Left lung (tissue), 10 donors: Measurements from ENCODE around the gene PPP2R2C. TPM values are rescaled to one million over a fixed set of nuclear protein-coding genes. Genes with fewer than 3 reads are reported as not detected.

Experiments
- ATAC-seq: fragments of 200-7000 bp; cut with Tn5 transposase; one replicate; pipeline ENCODE4 v1.9.1; 2020; ENCODE audit warnings: moderate library complexity
- DNase-seq, 4 donors: peaks; one replicate each; pipeline ENCODE4 v3.0.0-alpha.2; 2013 to 2020
- H3K27ac ChIP-seq, 2 donors: fragments of 200-600 bp; sonication (generic) in 1 of 2; one replicate each; pipeline versions ENCODE4 v1.5.0 to v1.8.0; 2020 to 2021
- H3K27me3 ChIP-seq, 2 donors: fragments of 200-600 bp; sonication (generic) in 1 of 2; one replicate each; pipeline versions ENCODE4 v1.5.0 to v1.8.0; 2020 to 2021
- H3K36me3 ChIP-seq, 2 donors: fragments of 200-600 bp; sonication (generic) in 1 of 2; one replicate each; pipeline versions ENCODE4 v1.5.0 to v1.8.0; 2020 to 2021
- H3K4me1 ChIP-seq, 2 donors: fragments of 200-600 bp; one replicate each; pipeline ENCODE4 v1.8.0; 2021
- H3K4me3 ChIP-seq, 2 donors: fragments of 200-600 bp; sonication (generic) in 1 of 2; one replicate each; pipeline versions ENCODE4 v1.5.0 to v1.8.0; 2020 to 2021; ENCODE audit warnings: mild to moderate bottlenecking in 1 of 2
- H3K9me3 ChIP-seq, 2 donors: fragments of 200-600 bp; sonication (generic) in 1 of 2; one replicate each; pipeline versions ENCODE4 v1.5.0 to v1.8.0; 2020 to 2021
- CTCF ChIP-seq, 2 donors: fragments of 200-600 bp; sonication (generic) in 1 of 2; IDR thresholded peaks; one replicate each; pipeline versions ENCODE4 v1.5.0 to v1.8.0; 2021; ENCODE audit warnings: antibody characterized with exemption in 2 of 2
- intact Hi-C, 2 donors: fragments of 100-400 bp; cut with DNase I; formaldehyde crosslinking; loops; one replicate each; pipeline versions ENCODE4 v1.11.2 to v1.14.2; 2022
- polyA plus RNA-seq, 6 donors: library from polyadenylated mRNA; unstranded; fragments of 120-200 nt; gene quantifications; one replicate each; pipeline ENCODE4 v1.2.1, GENCODE V29; 2013; ENCODE audit not compliant: insufficient read length in 6 of 6
- total RNA-seq, 2 donors: library from RNA; stranded (reverse); fragmentation: NEBNext Ultra II Directional; extraction: Animal tissue kit (Norgen Biotek cat#: 25700); gene quantifications; one replicate each; pipeline ENCODE4 v1.2.1, GENCODE V29; 2021
- donor health status: DM: no; HTN: yes; CAD: no.
- donor health status: DM: no; HTN: no; CAD: no.

PPP2R2C gene
- total and polyA plus RNA-seq, 8 donors: 0.29 to 0.50 (median 0.43) TPM; not detected in 1

GRCh38 chr4:6420972-6421371 lies 51.4 kb downstream of the PPP2R2C start:
- H3K4me3 ChIP-seq: no peak overlapping the region
- no peaks in the 10 kb centered on the region for H3K36me3 ChIP-seq
- ATAC-seq (no peak), DNase-seq (no peak)
- peaks cover 0 to 37% of the 10 kb centered on the region in 2 donors for H3K27me3 ChIP-seq
- no peaks in the 10 kb centered on the region for H3K4me1 ChIP-seq
- intact Hi-C loops: no loop called here
- TF ChIP-seq CTCF (IDR thresholded peaks at IDR 0.05): no peak
- no peaks in the 10 kb centered on the region for H3K9me3 ChIP-seq
- no peak overlapping the region for H3K27ac ChIP-seq

DNA sequence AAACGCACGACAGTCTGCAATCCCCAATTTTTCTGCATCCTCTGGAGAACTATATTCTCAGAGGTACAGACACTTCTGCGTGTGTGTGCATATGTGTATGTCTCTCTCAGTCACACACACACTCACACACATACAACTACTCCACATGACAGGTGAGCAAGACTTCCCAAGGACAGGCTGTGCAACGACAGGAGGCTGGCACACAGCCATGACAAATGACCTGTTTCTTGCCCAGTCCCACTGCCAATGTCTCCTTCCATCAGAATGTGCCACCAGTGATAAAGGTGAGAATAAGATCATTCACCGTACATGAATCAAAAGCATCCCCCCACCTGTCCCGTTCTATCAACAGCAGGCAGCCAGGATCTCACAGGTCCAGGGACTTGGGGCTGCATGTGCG lies 52.4 kb downstream of the PPP2R2C start:
- intact Hi-C loops: no loop called here
- DNase-seq: no peak
- H3K4me3 ChIP-seq: no peak overlapping the region
- H3K4me1 ChIP-seq: no peaks in the 10 kb centered on the region
- H3K27ac ChIP-seq: no peak overlapping the region
- peaks cover 0 to 44% of the 10 kb centered on the region in 2 donors for H3K27me3 ChIP-seq
- no peaks in the 10 kb centered on the region for H3K9me3 ChIP-seq
- no peak for ATAC-seq
- H3K36me3 ChIP-seq: no peaks in the 10 kb centered on the region
- TF ChIP-seq CTCF (IDR thresholded peaks at IDR 0.05): no peak

DNA sequence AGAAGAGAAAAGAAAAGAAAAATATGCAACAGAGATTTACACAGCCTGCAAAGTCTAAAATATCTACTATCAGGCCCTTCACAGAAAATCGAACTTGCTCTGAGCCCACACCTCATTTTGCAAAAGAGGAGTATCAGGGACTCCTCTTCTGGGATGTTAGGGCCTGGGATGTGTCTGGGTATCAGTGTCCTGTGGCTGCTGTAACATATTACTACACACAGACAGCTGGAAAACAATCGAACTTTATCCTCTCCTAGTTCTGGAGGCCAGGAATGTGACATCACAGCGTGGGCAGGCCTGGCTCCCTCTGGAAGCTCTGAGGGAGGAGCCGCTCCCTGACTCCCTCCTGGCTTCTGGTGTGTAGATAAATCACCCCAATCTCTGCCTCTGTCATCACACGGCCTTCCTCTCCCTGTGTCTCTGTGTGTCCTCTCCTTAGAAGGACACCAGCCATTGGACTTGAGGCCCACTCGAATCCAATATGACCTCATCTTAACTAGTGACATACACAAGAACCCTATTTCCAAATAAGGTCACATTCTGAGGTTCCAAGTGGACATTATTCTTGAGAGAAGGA lies 52.9 kb downstream of the PPP2R2C start:
- Histone ChIP-seq H3K36me3 (no peaks in the 10 kb centered on the region), H3K27ac (no peak overlapping the region), H3K4me1 (no peaks in the 10 kb centered on the region), H3K27me3 (peaks cover 0 to 44% of the 10 kb centered on the region in 2 donors), H3K4me3 (no peak overlapping the region), H3K9me3 (no peaks in the 10 kb centered on the region)
- ATAC-seq (no peak), DNase-seq (no peak)
- no peak for TF ChIP-seq CTCF (IDR thresholded peaks at IDR 0.05)
- intact Hi-C loops: no loop called here

DNA sequence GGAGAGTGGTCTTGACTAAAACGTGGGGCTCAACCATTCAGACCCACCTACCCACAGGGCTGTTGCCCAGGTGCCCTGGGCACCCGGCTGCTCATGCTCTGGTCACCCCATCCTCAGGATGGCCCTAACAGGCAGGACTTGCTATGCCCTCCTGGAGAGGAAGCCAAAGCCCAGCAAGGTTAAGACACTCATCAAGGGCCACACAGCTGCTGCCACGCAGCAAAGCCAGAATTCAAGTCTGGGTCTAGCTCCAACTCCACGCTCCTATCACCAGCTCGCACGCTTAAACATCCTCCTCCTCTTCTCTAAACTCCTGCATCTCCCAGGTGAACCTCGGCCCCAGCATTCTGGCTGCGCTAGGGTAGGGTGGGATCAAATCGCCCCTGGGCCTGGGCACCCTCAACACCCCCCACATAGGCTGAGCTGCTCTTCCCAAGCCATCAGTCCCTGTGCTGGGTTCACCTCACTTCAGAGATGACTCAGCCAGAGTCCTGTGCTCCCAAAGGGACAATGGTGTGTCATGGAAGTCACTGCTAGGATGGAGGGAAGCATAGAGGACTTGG lies 54.1 kb downstream of the PPP2R2C start:
- DNase-seq (peak in 1 of 4 donors; percentile 37), ATAC-seq (no peak)
- H3K36me3 ChIP-seq: no peaks in the 10 kb centered on the region
- H3K27me3 ChIP-seq: peaks cover 0 to 41% of the 10 kb centered on the region in 2 donors
- TF ChIP-seq CTCF (IDR thresholded peaks at IDR 0.05): no peak
- H3K4me3 ChIP-seq: no peak overlapping the region
- H3K27ac ChIP-seq: no peak overlapping the region
- no peaks in the 10 kb centered on the region for H3K4me1 ChIP-seq
- H3K9me3 ChIP-seq: no peaks in the 10 kb centered on the region
- intact Hi-C loops: no loop called here

DNA sequence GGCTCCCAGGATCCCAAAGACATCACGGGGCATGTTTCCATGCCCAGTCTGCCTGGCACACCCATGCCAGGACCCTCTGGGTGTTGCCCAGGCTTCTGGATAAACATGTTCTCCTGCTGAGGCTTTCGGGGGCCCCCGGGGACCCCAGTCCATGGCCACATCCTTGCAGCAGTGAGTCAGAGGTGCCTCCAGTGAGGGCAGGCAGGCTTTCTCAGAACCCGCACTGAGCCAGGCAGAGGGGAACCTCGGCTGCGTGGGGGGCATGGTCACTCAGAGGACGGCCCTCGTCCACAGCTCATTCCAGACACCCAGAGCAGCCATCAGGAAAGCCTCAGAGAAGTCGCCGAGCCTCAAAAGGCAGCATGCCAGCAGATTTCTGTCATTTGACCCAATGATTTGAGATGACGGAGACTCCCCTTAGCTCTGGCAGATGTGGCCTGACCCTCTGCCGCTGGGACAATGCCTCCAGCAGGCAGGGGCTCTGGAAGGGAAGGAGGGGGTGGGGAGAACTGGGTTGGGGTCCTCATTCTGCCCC lies 54.8 kb downstream of the PPP2R2C start:
- Histone ChIP-seq H3K9me3 (no peaks in the 10 kb centered on the region), H3K27me3 (peaks cover 0 to 41% of the 10 kb centered on the region in 2 donors), H3K36me3 (no peaks in the 10 kb centered on the region), H3K4me1 (no peaks in the 10 kb centered on the region), H3K4me3 (no peak overlapping the region), H3K27ac (no peak overlapping the region)
- intact Hi-C loops: no loop called here
- no peak for ATAC-seq
- no peak for DNase-seq
- TF ChIP-seq CTCF (IDR thresholded peaks at IDR 0.05): no peak
